Peyer's patch (tissue), 4 donors: ENCODE results near the gene FGD3. TPM values are rescaled to one million over a fixed set of nuclear protein-coding genes. Genes with fewer than 3 reads are reported as not detected.

ENCODE experiments used
- DNase-seq, 3 donors: peaks; one replicate each; pipeline ENCODE4 v3.0.0-alpha.2; 2017 to 2019
- H3K27ac ChIP-seq, 4 donors: fragments of 200-600 bp; sonication (generic); one replicate each; pipeline ENCODE4 v1.5.1; 2016 to 2019
- H3K27me3 ChIP-seq, 2 donors: fragments of 200-600 bp; sonication (generic); one replicate each; pipeline ENCODE4 v1.5.1; 2019
- H3K36me3 ChIP-seq, 3 donors: fragments of 200-600 bp; sonication (generic); one replicate each; pipeline ENCODE4 v1.5.1; 2016 to 2019
- H3K4me1 ChIP-seq, 4 donors: fragments of 200-600 bp; sonication (generic); one replicate each; pipeline ENCODE4 v1.5.1; 2016 to 2019
- H3K4me3 ChIP-seq, 4 donors: fragments of 200-600 bp; sonication (generic); 1 replicate in 3 of 4; 2 replicates in 1 of 4; pipeline ENCODE4 v1.5.1; 2016 to 2019; ENCODE audit warnings: mild to moderate bottlenecking in 1 of 4
- H3K9me3 ChIP-seq, 4 donors: fragments of 200-600 bp; sonication (generic); one replicate each; pipeline ENCODE4 v1.5.1; 2016 to 2019; ENCODE audit warnings: mild to moderate bottlenecking in 1 of 4
- CTCF ChIP-seq, 6 experiments: fragments of 450-650 bp in 4 of 6; fragments of 200-600 bp in 2 of 6; sonication (generic) in 1 of 6; IDR thresholded peaks; one replicate each; pipeline ENCODE4 v1.5.1; 2017 to 2019; ENCODE audit warnings: antibody characterized with exemption in 6 of 6, mild to moderate bottlenecking in 3 of 6, moderate library complexity in 1 of 6
- POLR2A ChIP-seq, 2 donors: fragments of 450-650 bp; IDR thresholded peaks; one replicate each; pipeline ENCODE4 v1.5.1; 2017; ENCODE audit warnings: antibody characterized with exemption in 2 of 2, mild to moderate bottlenecking in 2 of 2, moderate library complexity in 2 of 2
- total RNA-seq, 4 donors: library from RNA; depleted of rRNA; stranded (reverse); fragments of >200 nt; gene quantifications; one replicate each; pipeline ENCODE4 v1.1.0, GENCODE V29; 2016

Gene FGD3
- total RNA-seq, 4 donors from 2014 or later, result 4.6 to 48.7 (median 7.8) TPM

- Histone ChIP-seq H3K36me3 (no peaks in the 10 kb centered on the region), H3K9me3 (no peaks in the 10 kb centered on the region), H3K4me3 (no peak overlapping the region), H3K27me3 (no peaks in the 10 kb centered on the region), H3K27ac (no peak overlapping the region), H3K4me1 (no peaks in the 10 kb centered on the region)
- TF ChIP-seq POLR2A (IDR thresholded peaks at IDR 0.05) (no peak), CTCF (IDR thresholded peaks at IDR 0.05) (no peak)
- DNase-seq, result peak in 2 of 3 donors; percentile 27 to 43
Measured at GRCh38 chr9:93079371-93079770, 132.0 kb downstream of the FGD3 start.

GRCh38 chr9:93080406-93080805, 133.1 kb downstream of the FGD3 start:
- Histone ChIP-seq H3K27me3 (no peaks in the 10 kb centered on the region), H3K9me3 (no peaks in the 10 kb centered on the region), H3K36me3 (no peaks in the 10 kb centered on the region), H3K4me1 (no peaks in the 10 kb centered on the region), H3K4me3 (no peak overlapping the region), H3K27ac (no peak overlapping the region)
- TF ChIP-seq CTCF (IDR thresholded peaks at IDR 0.05) (no peak), POLR2A (IDR thresholded peaks at IDR 0.05) (no peak)
- DNase-seq, result peak in 2 of 3 donors; percentile 31 to 38

DNA sequence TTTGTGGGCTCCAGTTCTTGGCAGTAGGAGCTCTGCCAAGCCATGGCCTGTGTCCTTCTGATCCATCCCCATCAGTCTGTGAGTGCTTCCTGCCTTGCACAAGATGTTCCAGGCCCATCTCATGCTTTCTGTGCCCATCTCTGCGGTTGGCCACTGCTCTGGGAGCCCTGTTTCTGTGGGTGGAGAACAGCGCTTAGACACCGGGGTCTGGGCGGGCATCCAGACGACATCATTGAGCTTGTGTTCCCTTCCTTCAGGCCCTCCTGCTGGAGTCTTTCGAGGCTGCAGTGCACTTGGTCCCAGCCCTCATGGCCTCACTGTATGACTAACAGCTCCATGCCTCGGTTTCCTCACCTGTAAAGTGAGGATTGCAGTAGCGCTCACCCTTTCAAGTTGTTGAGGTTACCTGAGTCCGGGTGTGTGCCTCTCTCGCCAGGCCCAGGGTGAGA, 133.8 kb downstream of the FGD3 start:
- H3K36me3 ChIP-seq, result no peaks in the 10 kb centered on the region
- no peaks in the 10 kb centered on the region for H3K4me1 ChIP-seq
- no peak for TF ChIP-seq CTCF (IDR thresholded peaks at IDR 0.05)
- no peak for TF ChIP-seq POLR2A (IDR thresholded peaks at IDR 0.05)
- DNase-seq, result peak; percentile 13 to 31 (median 30)
- H3K4me3 ChIP-seq, result no peak overlapping the region
- no peaks in the 10 kb centered on the region for H3K27me3 ChIP-seq
- no peaks in the 10 kb centered on the region for H3K9me3 ChIP-seq
- H3K27ac ChIP-seq, result no peak overlapping the region

DNA sequence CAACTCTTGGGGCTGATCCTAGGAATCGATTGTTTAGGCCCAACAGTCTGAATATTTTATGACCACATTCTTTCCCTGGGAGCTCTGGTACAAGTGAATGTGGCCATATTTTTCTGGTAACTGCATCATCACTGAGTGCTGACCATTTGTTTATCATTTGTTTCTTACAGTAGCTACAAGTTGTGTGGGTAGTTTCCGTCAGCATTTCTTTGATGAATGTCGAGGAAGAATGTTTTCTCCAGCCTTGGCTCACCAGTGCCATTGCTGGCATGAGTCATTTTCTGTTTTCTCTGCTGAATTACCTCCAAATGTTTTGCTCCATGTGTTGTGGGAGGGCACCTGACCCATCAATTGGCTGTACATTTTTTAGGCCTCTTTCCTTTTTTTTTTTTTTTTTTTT, 134.6 kb downstream of the FGD3 start:
- no peaks in the 10 kb centered on the region for H3K4me1 ChIP-seq
- H3K27ac ChIP-seq, result no peak overlapping the region
- H3K36me3 ChIP-seq, result no peaks in the 10 kb centered on the region
- no peaks in the 10 kb centered on the region for H3K27me3 ChIP-seq
- DNase-seq, result no peak
- H3K9me3 ChIP-seq, result no peaks in the 10 kb centered on the region
- TF ChIP-seq CTCF (IDR thresholded peaks at IDR 0.05), result no peak
- no peak for TF ChIP-seq POLR2A (IDR thresholded peaks at IDR 0.05)
- no peak overlapping the region for H3K4me3 ChIP-seq

DNA sequence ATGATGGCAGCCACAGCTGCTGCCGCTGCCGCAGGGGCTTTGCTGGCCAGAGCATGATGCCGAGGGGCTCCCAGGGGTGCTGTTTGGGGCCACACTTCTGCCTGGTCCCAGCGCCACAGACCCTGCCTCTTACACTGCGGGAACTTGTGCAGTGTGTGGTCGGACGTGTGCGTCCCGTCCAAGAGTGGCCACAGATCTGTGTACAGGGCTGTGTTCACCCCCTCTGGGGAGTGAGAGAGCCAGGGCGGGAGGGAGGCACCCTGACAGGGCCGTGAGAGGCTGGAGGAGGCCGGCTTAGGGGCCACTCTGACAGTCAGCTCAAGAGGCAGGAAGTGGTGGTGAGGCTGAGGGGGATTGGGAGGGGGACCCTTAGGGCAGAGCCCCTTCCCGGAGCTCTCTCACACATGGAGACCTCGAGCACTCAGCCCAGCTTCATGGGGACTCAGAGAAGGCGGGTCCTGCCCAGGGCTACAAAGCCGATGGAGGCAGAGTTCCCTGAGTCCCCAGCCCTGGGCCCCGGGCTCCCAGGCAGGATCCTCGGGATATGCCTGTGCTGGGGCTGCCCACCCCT, 135.6 kb downstream of the FGD3 start:
- peak in 2 of 3 donors; percentile 35 to 45 for DNase-seq
- Histone ChIP-seq H3K4me1 (no peaks in the 10 kb centered on the region), H3K27ac (peak overlapping the region in 1 of 4 donors; percentile 38)

More for the DNA sequence above, 135.6 kb downstream of the FGD3 start:
- H3K36me3 ChIP-seq, result no peaks in the 10 kb centered on the region
- no peaks in the 10 kb centered on the region for H3K27me3 ChIP-seq
- TF ChIP-seq POLR2A (IDR thresholded peaks at IDR 0.05) (no peak), CTCF (IDR thresholded peaks at IDR 0.05) (no peak)
- H3K9me3 ChIP-seq, result no peaks in the 10 kb centered on the region
- no peak overlapping the region for H3K4me3 ChIP-seq
